ENCODE results near the gene CRB3.

DNA sequence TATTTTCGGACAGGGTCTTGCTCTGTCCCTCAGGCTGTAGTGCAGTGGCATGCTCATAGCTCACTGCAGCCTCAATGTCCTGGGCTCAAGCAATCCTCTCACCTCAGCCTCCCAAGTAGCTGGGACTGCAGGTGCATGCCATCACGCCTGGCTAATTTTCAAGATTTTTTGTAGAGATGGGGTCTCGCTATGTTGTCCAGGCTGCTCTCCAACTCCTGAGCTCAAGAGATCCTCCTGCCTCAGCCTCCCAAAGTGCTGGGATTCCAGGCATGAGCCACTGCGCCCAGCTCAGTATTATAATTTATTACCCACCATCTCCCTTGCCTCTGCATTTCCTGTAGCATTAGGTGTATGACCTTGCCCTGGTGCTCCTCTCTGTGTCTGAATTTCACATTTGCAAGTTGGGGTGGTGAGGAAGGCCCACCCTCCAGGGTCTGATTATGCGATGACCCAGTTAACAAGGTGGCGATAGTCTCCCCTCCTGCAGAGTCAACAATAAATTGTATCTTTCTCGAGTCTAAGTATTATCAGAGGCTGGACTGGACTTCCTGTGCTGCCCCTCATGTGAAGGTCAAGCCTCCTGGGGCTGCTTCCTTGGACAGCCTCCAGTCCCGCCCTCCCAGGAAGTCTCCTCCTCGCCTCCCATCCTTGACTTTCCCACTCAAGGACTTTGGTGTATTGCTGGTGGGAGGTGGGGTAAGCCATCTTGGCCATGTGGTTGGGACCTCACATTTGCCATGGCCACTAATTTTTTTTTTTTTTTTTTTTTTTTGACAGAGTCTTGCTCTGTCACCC lies 39.5 kb downstream of the CRB3 start:
- TF ChIP-seq, protein P1, sequence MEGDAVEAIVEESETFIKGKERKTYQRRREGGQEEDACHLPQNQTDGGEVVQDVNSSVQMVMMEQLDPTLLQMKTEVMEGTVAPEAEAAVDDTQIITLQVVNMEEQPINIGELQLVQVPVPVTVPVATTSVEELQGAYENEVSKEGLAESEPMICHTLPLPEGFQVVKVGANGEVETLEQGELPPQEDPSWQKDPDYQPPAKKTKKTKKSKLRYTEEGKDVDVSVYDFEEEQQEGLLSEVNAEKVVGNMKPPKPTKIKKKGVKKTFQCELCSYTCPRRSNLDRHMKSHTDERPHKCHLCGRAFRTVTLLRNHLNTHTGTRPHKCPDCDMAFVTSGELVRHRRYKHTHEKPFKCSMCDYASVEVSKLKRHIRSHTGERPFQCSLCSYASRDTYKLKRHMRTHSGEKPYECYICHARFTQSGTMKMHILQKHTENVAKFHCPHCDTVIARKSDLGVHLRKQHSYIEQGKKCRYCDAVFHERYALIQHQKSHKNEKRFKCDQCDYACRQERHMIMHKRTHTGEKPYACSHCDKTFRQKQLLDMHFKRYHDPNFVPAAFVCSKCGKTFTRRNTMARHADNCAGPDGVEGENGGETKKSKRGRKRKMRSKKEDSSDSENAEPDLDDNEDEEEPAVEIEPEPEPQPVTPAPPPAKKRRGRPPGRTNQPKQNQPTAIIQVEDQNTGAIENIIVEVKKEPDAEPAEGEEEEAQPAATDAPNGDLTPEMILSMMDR (IDR thresholded peaks at IDR 0.05) = no peak
- TF ChIP-seq POLR2AphosphoS5 (IDR thresholded peaks at IDR 0.05) = no peak
- no peak for TF ChIP-seq POLR2A (IDR thresholded peaks at IDR 0.05)
